T-helper 1 cell treated with Interleukin-12 subunit alpha and Interleukin-12 subunit beta and Interleukin-4 antibody, amounts not matched to agents 30 μg/mL and 1 μg/mL, for 36 hours (primary cell): ENCODE results near the gene ANKRD28.
A peak's percentile ranks its signal among the peaks of the same experiment; 100 is the strongest.

Experiments
- H3K27ac Mint-ChIP-seq: one replicate; pipeline ENCODE4 v1.8.0; 2021; ENCODE audit warnings: mild to moderate bottlenecking, mixed read lengths
- H3K27me3 Mint-ChIP-seq: one replicate; pipeline ENCODE4 v1.8.0; 2021; ENCODE audit warnings: low read depth, mixed read lengths
- H3K36me3 Mint-ChIP-seq: one replicate; pipeline ENCODE4 v1.8.0; 2021; ENCODE audit warnings: low read depth, mixed read lengths
- H3K4me1 Mint-ChIP-seq: one replicate; pipeline ENCODE4 v1.8.0; 2021; ENCODE audit warnings: low read depth, mixed read lengths
- H3K4me3 Mint-ChIP-seq: one replicate; pipeline ENCODE4 v1.8.0; 2021; ENCODE audit warnings: mild to moderate bottlenecking, moderate library complexity, mixed read lengths
- H3K9me3 Mint-ChIP-seq: one replicate; pipeline ENCODE4 v1.8.0; 2021; ENCODE audit warnings: mixed read lengths

The ANKRD28 gene

GRCh38 chr3:15645740-15646501, 151.9 kb downstream of the ANKRD28 start:
- H3K4me1 Mint-ChIP-seq = peaks cover 52% of the 10 kb centered on the region
- H3K9me3 Mint-ChIP-seq = peaks cover 4% of the 10 kb centered on the region

GRCh38 chr3:15645246-15645645, 152.5 kb downstream of the ANKRD28 start:
- no peak overlapping the region for H3K27ac Mint-ChIP-seq
- peaks cover 19% of the 10 kb centered on the region for H3K36me3 Mint-ChIP-seq
- H3K4me3 Mint-ChIP-seq = no peak overlapping the region
- H3K9me3 Mint-ChIP-seq = peaks cover 4% of the 10 kb centered on the region
- peaks cover 8% of the 10 kb centered on the region for H3K27me3 Mint-ChIP-seq
- peaks cover 50% of the 10 kb centered on the region for H3K4me1 Mint-ChIP-seq

More at GRCh38 chr3:15645740-15646501, 151.9 kb downstream of the ANKRD28 start:
- Mint-ChIP-seq H3K36me3 (peaks cover 19% of the 10 kb centered on the region), H3K27ac (peak overlapping the region; percentile 17), H3K27me3 (peaks cover 12% of the 10 kb centered on the region), H3K4me3 (no peak overlapping the region)

- no peak overlapping the region for H3K4me3 Mint-ChIP-seq
- H3K27ac Mint-ChIP-seq = no peak overlapping the region
- H3K4me1 Mint-ChIP-seq = peaks cover 42% of the 10 kb centered on the region
- no peaks in the 10 kb centered on the region for H3K27me3 Mint-ChIP-seq
- H3K36me3 Mint-ChIP-seq = peaks cover 7% of the 10 kb centered on the region
- no peaks in the 10 kb centered on the region for H3K9me3 Mint-ChIP-seq
Observed at GRCh38 chr3:15638891-15639262, 158.9 kb downstream of the ANKRD28 start.

GRCh38 chr3:15638193-15638890, 159.4 kb downstream of the ANKRD28 start:
- H3K4me1 Mint-ChIP-seq = peaks cover 42% of the 10 kb centered on the region
- H3K36me3 Mint-ChIP-seq = peaks cover 4% of the 10 kb centered on the region
- H3K4me3 Mint-ChIP-seq = no peak overlapping the region
- H3K9me3 Mint-ChIP-seq = no peaks in the 10 kb centered on the region
- no peaks in the 10 kb centered on the region for H3K27me3 Mint-ChIP-seq
- peak overlapping the region; percentile 73 for H3K27ac Mint-ChIP-seq

GRCh38 chr3:15637131-15637951, 160.4 kb downstream of the ANKRD28 start:
- peaks cover 2% of the 10 kb centered on the region for H3K36me3 Mint-ChIP-seq
- H3K27me3 Mint-ChIP-seq = no peaks in the 10 kb centered on the region
- H3K4me3 Mint-ChIP-seq = peak overlapping the region; percentile 29
- H3K9me3 Mint-ChIP-seq = no peaks in the 10 kb centered on the region
- H3K4me1 Mint-ChIP-seq = peaks cover 42% of the 10 kb centered on the region
- peak overlapping the region; percentile 73 for H3K27ac Mint-ChIP-seq

GRCh38 chr3:15636028-15636709, 161.6 kb downstream of the ANKRD28 start:
- no peaks in the 10 kb centered on the region for H3K36me3 Mint-ChIP-seq
- no peaks in the 10 kb centered on the region for H3K27me3 Mint-ChIP-seq
- H3K27ac Mint-ChIP-seq = peak overlapping the region; percentile 57
- H3K4me1 Mint-ChIP-seq = peaks cover 34% of the 10 kb centered on the region
- H3K4me3 Mint-ChIP-seq = peak overlapping the region; percentile 14
- H3K9me3 Mint-ChIP-seq = no peaks in the 10 kb centered on the region

GRCh38 chr3:15635121-15635661, 162.6 kb downstream of the ANKRD28 start:
- no peak overlapping the region for H3K4me3 Mint-ChIP-seq
- no peaks in the 10 kb centered on the region for H3K9me3 Mint-ChIP-seq
- no peaks in the 10 kb centered on the region for H3K36me3 Mint-ChIP-seq
- H3K27ac Mint-ChIP-seq = no peak overlapping the region
- H3K4me1 Mint-ChIP-seq = peaks cover 39% of the 10 kb centered on the region
- no peaks in the 10 kb centered on the region for H3K27me3 Mint-ChIP-seq

GRCh38 chr3:15634671-15635070, 163.1 kb downstream of the ANKRD28 start:
- Mint-ChIP-seq H3K4me3 (no peak overlapping the region), H3K9me3 (no peaks in the 10 kb centered on the region), H3K27me3 (no peaks in the 10 kb centered on the region), H3K4me1 (peaks cover 44% of the 10 kb centered on the region), H3K27ac (peak overlapping the region; percentile 8), H3K36me3 (no peaks in the 10 kb centered on the region)

GRCh38 chr3:15633766-15634598, 163.8 kb downstream of the ANKRD28 start:
- no peak overlapping the region for H3K27ac Mint-ChIP-seq
- peaks cover 41% of the 10 kb centered on the region for H3K4me1 Mint-ChIP-seq

GRCh38 chr3:15633159-15633558, 164.6 kb downstream of the ANKRD28 start:
- Mint-ChIP-seq H3K4me1 (peaks cover 35% of the 10 kb centered on the region), H3K27ac (no peak overlapping the region), H3K9me3 (no peaks in the 10 kb centered on the region), H3K36me3 (no peaks in the 10 kb centered on the region), H3K4me3 (no peak overlapping the region), H3K27me3 (no peaks in the 10 kb centered on the region)

More at GRCh38 chr3:15633766-15634598, 163.8 kb downstream of the ANKRD28 start:
- H3K27me3 Mint-ChIP-seq = no peaks in the 10 kb centered on the region
- H3K4me3 Mint-ChIP-seq = no peak overlapping the region
- no peaks in the 10 kb centered on the region for H3K36me3 Mint-ChIP-seq
- H3K9me3 Mint-ChIP-seq = no peaks in the 10 kb centered on the region

- H3K4me1 Mint-ChIP-seq = peaks cover 25% of the 10 kb centered on the region
- H3K27ac Mint-ChIP-seq = no peak overlapping the region
- no peaks in the 10 kb centered on the region for H3K36me3 Mint-ChIP-seq
- no peaks in the 10 kb centered on the region for H3K27me3 Mint-ChIP-seq
- H3K9me3 Mint-ChIP-seq = no peaks in the 10 kb centered on the region
- no peak overlapping the region for H3K4me3 Mint-ChIP-seq
Observed at GRCh38 chr3:15632212-15632580, 165.6 kb downstream of the ANKRD28 start.

GRCh38 chr3:15631426-15632211, 166.2 kb downstream of the ANKRD28 start:
- H3K4me3 Mint-ChIP-seq = no peak overlapping the region
- no peak overlapping the region for H3K27ac Mint-ChIP-seq
- H3K27me3 Mint-ChIP-seq = no peaks in the 10 kb centered on the region
- no peaks in the 10 kb centered on the region for H3K36me3 Mint-ChIP-seq
- H3K9me3 Mint-ChIP-seq = no peaks in the 10 kb centered on the region
- H3K4me1 Mint-ChIP-seq = peaks cover 22% of the 10 kb centered on the region
